GM18951 (cell line): ENCODE measurements around the gene RGS3.

Source experiments
- POLR2A ChIP-seq: IDR thresholded peaks from 4 replicates; pipeline ENCODE4 v1.6.1; 2011; ENCODE audit warnings: mild to moderate bottlenecking; ENCODE audit not compliant: insufficient read length, insufficient read depth; ENCODE audit errors: extremely low read depth
- in situ Hi-C: fragments of 300-500 bp; cut with MboI; formaldehyde crosslinking; loops from one replicate; pipeline ENCODE4 v1.12.0; 2022; ENCODE audit warnings: low sequenced_read_pairs, mixed read lengths, inconsistent platforms; ENCODE audit not compliant: unreplicated experiment

The RGS3 gene

GRCh38 chr9:113516840-113517577 lies 53.5 kb downstream of the RGS3 start:
- peak; percentile 48 for TF ChIP-seq POLR2A

GRCh38 chr9:113519426-113520108 lies 56.0 kb downstream of the RGS3 start:
- in situ Hi-C loops, result no loop called here
- no peak for TF ChIP-seq POLR2A

More at GRCh38 chr9:113516840-113517577, 53.5 kb downstream of the RGS3 start:
- in situ Hi-C loops, result no loop called here

DNA sequence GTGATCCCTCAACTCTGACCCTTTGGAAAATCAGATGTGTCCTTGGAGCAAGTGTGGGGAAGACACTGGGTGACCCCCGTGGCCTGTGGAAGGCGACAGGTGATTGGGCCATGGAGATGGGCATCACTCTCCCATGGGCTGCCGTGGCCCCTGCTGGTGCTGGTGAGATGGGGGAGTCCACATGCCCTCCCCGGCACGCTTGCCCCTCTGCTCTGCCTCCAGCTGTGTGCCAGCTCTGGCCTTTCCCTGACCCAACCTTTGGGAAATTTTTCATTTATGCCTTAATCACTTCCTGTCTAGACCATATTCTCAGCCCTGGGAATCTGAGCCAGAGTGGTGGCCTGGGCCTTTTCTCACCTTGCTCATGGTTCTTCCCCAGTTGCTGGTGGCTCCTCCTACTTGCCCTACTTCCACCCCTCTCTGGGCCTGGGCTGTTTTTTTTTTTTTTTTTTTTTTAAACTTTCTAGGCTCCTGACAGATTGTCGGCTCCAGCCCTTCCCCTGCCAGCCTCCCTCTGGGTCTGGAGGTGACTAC lies 56.6 kb downstream of the RGS3 start:
- in situ Hi-C loops, result no loop called here
- TF ChIP-seq POLR2A, result peak; percentile 23

DNA sequence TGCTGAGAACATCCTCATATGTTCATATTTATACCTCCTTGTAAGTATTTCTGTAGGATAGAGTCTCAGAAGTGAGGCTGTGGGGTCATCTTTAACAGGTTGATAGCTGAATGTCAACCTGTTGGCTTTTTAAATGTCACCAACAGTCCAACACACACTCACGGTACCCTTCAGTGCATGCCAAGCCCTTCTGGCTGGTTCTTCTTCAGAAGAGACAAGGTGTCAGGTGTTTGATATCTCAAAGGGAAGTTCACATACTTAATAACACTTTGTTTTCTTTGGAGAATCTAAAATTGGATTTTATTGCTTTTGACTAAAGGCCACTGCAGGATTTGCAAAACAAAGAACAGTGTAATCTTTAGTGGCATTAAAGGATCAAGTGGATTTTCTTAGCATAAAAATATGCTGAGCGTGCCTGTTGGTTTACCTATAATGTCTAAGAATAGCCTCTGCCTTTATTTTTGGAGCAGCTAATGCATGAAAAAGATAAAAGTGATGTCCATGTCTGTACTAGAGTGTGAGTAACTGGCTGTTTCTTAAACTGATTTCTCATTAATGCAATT lies 58.2 kb downstream of the RGS3 start:
- no peak for TF ChIP-seq POLR2A
- in situ Hi-C loops, result no loop called here

GRCh38 chr9:113522419-113522818 lies 58.9 kb downstream of the RGS3 start:
- in situ Hi-C loops, result no loop called here

GRCh38 chr9:113522858-113523257 lies 59.3 kb downstream of the RGS3 start:
- in situ Hi-C loops, result no loop called here
- TF ChIP-seq POLR2A, result no peak

More at GRCh38 chr9:113522419-113522818, 58.9 kb downstream of the RGS3 start:
- no peak for TF ChIP-seq POLR2A

- in situ Hi-C loops, result no loop called here
- TF ChIP-seq POLR2A, result no peak
Measured at GRCh38 chr9:113523421-113524141, 60.1 kb downstream of the RGS3 start.

DNA sequence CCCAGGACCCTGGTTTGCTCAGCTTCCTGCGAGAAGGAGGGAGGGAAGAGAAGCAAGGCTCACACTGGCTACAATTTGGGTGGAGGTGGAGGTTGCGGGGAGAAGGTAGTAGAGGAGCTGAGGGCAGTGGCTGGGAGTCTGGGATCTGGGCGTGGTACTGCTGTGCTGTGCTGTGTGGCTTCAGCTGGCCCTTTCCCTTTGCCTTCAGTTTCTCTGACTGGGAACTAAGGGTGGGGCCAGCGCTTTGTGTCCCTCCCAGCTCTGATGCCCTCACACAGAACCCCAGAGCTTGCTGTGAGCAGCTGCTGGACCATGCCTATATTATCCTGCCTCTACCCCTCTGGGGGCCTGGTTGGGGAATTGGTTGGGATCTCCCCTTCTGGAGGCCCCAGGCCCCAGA lies 60.9 kb downstream of the RGS3 start:
- in situ Hi-C loops, result no loop called here
- no peak for TF ChIP-seq POLR2A

DNA sequence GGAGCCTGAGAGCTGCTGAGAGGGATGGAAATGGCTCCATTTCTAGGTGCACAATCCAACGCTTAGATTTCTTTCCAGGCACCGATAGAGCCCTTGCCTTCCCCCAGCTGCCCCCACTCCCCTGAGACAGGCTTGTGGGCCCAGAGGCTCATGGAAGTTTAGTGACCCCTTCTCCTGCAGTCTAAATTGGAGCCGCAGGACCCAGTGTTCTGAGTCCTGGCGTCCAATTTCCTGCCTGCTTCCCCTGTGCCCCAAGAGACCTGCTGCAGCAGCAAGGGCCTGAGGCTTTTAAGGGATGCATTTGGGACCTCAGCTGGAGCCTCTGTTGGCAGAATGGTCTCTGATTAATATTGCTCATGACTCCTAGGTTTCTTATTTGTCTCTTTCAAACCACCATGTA lies 61.7 kb downstream of the RGS3 start:
- no peak for TF ChIP-seq POLR2A

GRCh38 chr9:113525831-113526230 lies 62.3 kb downstream of the RGS3 start:
- in situ Hi-C loops, result no loop called here
- no peak for TF ChIP-seq POLR2A

More for the DNA sequence above, 61.7 kb downstream of the RGS3 start:
- in situ Hi-C loops, result no loop called here

DNA sequence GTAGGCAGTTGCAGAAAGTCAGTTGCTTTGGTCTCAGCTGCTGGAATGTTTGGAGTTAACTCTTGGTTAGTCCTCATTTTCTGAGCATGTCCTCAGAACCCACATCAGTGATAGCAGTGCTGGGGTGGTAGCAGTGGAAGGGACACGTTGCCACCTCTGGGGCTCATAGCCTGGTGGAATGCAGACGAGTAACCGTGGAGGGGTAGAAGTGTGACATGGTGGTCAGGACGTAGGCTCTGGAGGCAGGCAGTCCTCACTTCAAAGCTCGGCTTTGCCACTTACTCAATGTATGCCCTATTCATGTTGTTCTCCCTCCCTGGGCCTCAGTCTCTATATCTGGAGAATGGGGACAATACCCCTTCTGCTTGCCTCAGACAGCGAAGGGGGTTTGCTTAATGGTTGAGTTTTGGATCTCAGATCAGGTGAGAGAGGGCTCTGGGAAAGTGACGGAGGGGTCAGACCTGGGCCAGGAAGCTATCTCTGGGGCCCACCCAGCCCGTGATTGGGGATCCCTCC lies 62.8 kb downstream of the RGS3 start:
- in situ Hi-C loops, result no loop called here
- no peak for TF ChIP-seq POLR2A

GRCh38 chr9:113526841-113527240 lies 63.3 kb downstream of the RGS3 start:
- TF ChIP-seq POLR2A, result no peak
- in situ Hi-C loops, result no loop called here

GRCh38 chr9:113528088-113528487 lies 64.6 kb downstream of the RGS3 start:
- TF ChIP-seq POLR2A, result no peak
- in situ Hi-C loops, result no loop called here
